Neural progenitor cell (in vitro differentiated cells): ENCODE data around the gene CCDC171. TPM values are rescaled to one million over a fixed set of nuclear protein-coding genes. Genes with fewer than 3 reads are reported as not detected.

Experiments used
- DNase-seq: peaks from one replicate; pipeline ENCODE4 v3.0.0-alpha.2; 2016; ENCODE audit warnings: low spot score
- H2AFZ ChIP-seq: fragments of 200-600 bp; sonication (generic); replicated peaks from 2 replicates; pipeline ENCODE4 v1.6.1; 2016; ENCODE audit warnings: antibody characterized with exemption
- H3F3A ChIP-seq: fragments of 200-600 bp; sonication (generic); 2 replicates; pipeline ENCODE4 v1.6.1; 2016; ENCODE audit warnings: antibody characterized with exemption, low read depth
- H3K27ac ChIP-seq: fragments of 200-600 bp; sonication (generic); 2 replicates; pipeline ENCODE4 v1.5.1; 2016; ENCODE audit warnings: mild to moderate bottlenecking
- H3K27me3 ChIP-seq: fragments of 200-600 bp; sonication (generic); 2 replicates; pipeline ENCODE4 v1.6.1; 2016; ENCODE audit warnings: mild to moderate bottlenecking, moderate library complexity
- H3K36me3 ChIP-seq: fragments of 200-600 bp; sonication (generic); 2 replicates; pipeline ENCODE4 v1.5.1; 2016
- H3K4me1 ChIP-seq: fragments of 200-600 bp; sonication (generic); 2 replicates; pipeline ENCODE4 v1.6.1; 2016; ENCODE audit warnings: mixed run types
- H3K4me2 ChIP-seq: fragments of 200-600 bp; sonication (generic); 2 replicates; pipeline ENCODE4 v1.6.1; 2016
- H3K4me3 ChIP-seq: fragments of 200-600 bp; sonication (generic); 2 replicates; pipeline ENCODE4 v1.5.1; 2016
- H3K79me2 ChIP-seq: fragments of 200-600 bp; sonication (generic); 2 replicates; pipeline ENCODE4 v1.6.1; 2016; ENCODE audit warnings: low read depth
- H3K9ac ChIP-seq: fragments of 200-600 bp; sonication (generic); 2 replicates; pipeline ENCODE4 v1.6.1; 2016
- H3K9me3 ChIP-seq: fragments of 200-600 bp; sonication (generic); 2 replicates; pipeline ENCODE4 v1.5.1; 2016; ENCODE audit warnings: low read depth
- H4K20me1 ChIP-seq: fragments of 200-600 bp; sonication (generic); 2 replicates; pipeline ENCODE4 v1.6.1; 2016; ENCODE audit warnings: low read depth
- H3K27ac Mint-ChIP-seq: 3 replicates; pipeline ENCODE4 v1.8.0; 2021; ENCODE audit warnings: mixed read lengths
- H3K27me3 Mint-ChIP-seq: 2 replicates; pipeline ENCODE4 v1.8.0; 2022; ENCODE audit warnings: low read depth, mild to moderate bottlenecking, inconsistent platforms, moderate library complexity, mixed read lengths; ENCODE audit not compliant: insufficient read depth
- H3K36me3 Mint-ChIP-seq: 3 replicates; pipeline ENCODE4 v1.8.0; 2021; ENCODE audit warnings: mixed read lengths
- H3K4me1 Mint-ChIP-seq: 3 replicates; pipeline ENCODE4 v1.8.0; 2021; ENCODE audit warnings: mixed read lengths
- H3K4me3 Mint-ChIP-seq: 3 replicates; pipeline ENCODE4 v1.8.0; 2021; ENCODE audit warnings: mild to moderate bottlenecking, moderate library complexity, mixed read lengths
- H3K9me3 Mint-ChIP-seq: 3 replicates; pipeline ENCODE4 v1.8.0; 2020; ENCODE audit warnings: mixed read lengths
- EZH2 ChIP-seq: fragments of 200-600 bp; sonication (generic); IDR thresholded peaks from 2 replicates; pipeline ENCODE4 v1.6.1; 2017; ENCODE audit warnings: antibody characterized with exemption, mild to moderate bottlenecking, moderate library complexity
- EZH2phosphoT487 ChIP-seq: fragments of 200-600 bp; sonication (generic); IDR thresholded peaks from 2 replicates; pipeline ENCODE4 v1.6.1; 2017; ENCODE audit warnings: antibody characterized with exemption
- total RNA-seq: library from RNA; depleted of rRNA; stranded (reverse); fragments of >200 nt; gene quantifications from 2 replicates; pipeline ENCODE4 v1.2.3, GENCODE V29; 2015; ENCODE audit warnings: low replicate concordance
- TF ChIP-seq, protein P1 (sequence below): fragments of 200-600 bp; sonication (generic); IDR thresholded peaks from 2 replicates; pipeline ENCODE4 v1.5.1; 2017; ENCODE audit warnings: antibody characterized with exemption, mild to moderate bottlenecking

CCDC171 gene
- total RNA-seq, 1 donor from 2014 or later, result 9.3 TPM

DNA sequence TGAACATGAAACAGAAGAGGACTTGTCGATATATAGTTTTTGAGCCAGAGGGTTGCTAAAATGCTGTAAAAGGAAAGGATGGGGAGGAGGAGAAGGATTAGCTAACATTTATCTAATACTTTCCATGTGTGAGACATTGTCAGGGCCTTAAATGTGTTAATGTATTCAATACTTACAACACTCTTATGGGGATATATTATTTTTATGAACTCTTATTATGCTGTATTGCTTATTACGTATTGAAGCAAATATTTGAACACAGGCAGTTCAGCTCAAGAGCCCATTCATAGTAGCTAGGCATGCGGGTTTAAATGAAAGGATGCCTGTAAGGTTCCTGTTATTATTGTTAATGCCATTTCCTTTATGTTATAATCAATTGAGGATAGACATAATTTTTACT, 391.5 kb downstream of the CCDC171 start:
- H2AFZ ChIP-seq, result no peak overlapping the region
- no peaks in the 10 kb centered on the region for H4K20me1 ChIP-seq
- H3K9me3 Mint-ChIP-seq, result peaks cover 3% of the 10 kb centered on the region
- H3K9me3 ChIP-seq, result no peaks in the 10 kb centered on the region
- no peak overlapping the region for H3K27ac Mint-ChIP-seq
- no peaks in the 10 kb centered on the region for H3K79me2 ChIP-seq
- DNase-seq, result no peak
- no peaks in the 10 kb centered on the region for H3K4me1 ChIP-seq
- no peaks in the 10 kb centered on the region for H3K4me1 Mint-ChIP-seq
- TF ChIP-seq EZH2 (no peak), EZH2phosphoT487 (no peak)
- TF ChIP-seq, protein P1, sequence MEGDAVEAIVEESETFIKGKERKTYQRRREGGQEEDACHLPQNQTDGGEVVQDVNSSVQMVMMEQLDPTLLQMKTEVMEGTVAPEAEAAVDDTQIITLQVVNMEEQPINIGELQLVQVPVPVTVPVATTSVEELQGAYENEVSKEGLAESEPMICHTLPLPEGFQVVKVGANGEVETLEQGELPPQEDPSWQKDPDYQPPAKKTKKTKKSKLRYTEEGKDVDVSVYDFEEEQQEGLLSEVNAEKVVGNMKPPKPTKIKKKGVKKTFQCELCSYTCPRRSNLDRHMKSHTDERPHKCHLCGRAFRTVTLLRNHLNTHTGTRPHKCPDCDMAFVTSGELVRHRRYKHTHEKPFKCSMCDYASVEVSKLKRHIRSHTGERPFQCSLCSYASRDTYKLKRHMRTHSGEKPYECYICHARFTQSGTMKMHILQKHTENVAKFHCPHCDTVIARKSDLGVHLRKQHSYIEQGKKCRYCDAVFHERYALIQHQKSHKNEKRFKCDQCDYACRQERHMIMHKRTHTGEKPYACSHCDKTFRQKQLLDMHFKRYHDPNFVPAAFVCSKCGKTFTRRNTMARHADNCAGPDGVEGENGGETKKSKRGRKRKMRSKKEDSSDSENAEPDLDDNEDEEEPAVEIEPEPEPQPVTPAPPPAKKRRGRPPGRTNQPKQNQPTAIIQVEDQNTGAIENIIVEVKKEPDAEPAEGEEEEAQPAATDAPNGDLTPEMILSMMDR, result no peak
- H3K27ac ChIP-seq, result no peak overlapping the region
- no peaks in the 10 kb centered on the region for H3K36me3 Mint-ChIP-seq
- no peak overlapping the region for H3K4me2 ChIP-seq
- no peaks in the 10 kb centered on the region for H3K36me3 ChIP-seq
- H3K4me3 ChIP-seq, result no peak overlapping the region
- H3K27me3 ChIP-seq, result no peaks in the 10 kb centered on the region
- no peaks in the 10 kb centered on the region for H3F3A ChIP-seq
- H3K27me3 Mint-ChIP-seq, result no peaks in the 10 kb centered on the region
- H3K9ac ChIP-seq, result no peak overlapping the region
- H3K4me3 Mint-ChIP-seq, result no peak overlapping the region

DNA sequence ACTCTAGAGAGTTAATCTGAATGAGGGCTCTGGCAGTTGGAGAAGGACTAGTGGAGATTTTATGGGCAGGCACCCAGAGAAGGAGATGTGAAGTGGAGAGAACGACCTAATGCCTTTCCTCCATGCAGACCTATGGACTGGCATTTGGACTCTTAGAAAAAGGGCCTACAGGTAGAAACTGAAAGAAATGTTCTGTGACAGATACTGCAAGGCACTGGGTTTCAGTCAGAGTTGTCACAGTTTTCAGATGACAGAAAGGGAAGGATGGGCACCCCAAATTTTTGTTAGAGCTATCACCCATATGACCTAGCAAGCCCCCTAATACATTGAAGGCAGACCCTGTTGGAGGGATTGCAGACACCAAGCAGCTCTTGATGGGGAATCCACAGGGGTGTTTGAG, 406.8 kb downstream of the CCDC171 start:
- Histone ChIP-seq H3K9ac (no peak overlapping the region), H3K4me1 (no peaks in the 10 kb centered on the region), H3K36me3 (no peaks in the 10 kb centered on the region), H3K27ac (no peak overlapping the region), H3F3A (no peaks in the 10 kb centered on the region), H3K27me3 (no peaks in the 10 kb centered on the region), H2AFZ (no peak overlapping the region), H4K20me1 (no peaks in the 10 kb centered on the region), H3K79me2 (no peaks in the 10 kb centered on the region), H3K4me3 (no peak overlapping the region), H3K4me2 (no peak overlapping the region), H3K9me3 (no peaks in the 10 kb centered on the region)
- H3K9me3 Mint-ChIP-seq, result no peaks in the 10 kb centered on the region
- no peak overlapping the region for H3K4me3 Mint-ChIP-seq
- DNase-seq, result no peak
- H3K36me3 Mint-ChIP-seq, result no peaks in the 10 kb centered on the region
- H3K4me1 Mint-ChIP-seq, result peaks cover 7% of the 10 kb centered on the region
- no peak overlapping the region for H3K27ac Mint-ChIP-seq
- H3K27me3 Mint-ChIP-seq, result no peaks in the 10 kb centered on the region
- no peak for TF ChIP-seq EZH2
- TF ChIP-seq, protein P1, result no peak
- no peak for TF ChIP-seq EZH2phosphoT487

DNA sequence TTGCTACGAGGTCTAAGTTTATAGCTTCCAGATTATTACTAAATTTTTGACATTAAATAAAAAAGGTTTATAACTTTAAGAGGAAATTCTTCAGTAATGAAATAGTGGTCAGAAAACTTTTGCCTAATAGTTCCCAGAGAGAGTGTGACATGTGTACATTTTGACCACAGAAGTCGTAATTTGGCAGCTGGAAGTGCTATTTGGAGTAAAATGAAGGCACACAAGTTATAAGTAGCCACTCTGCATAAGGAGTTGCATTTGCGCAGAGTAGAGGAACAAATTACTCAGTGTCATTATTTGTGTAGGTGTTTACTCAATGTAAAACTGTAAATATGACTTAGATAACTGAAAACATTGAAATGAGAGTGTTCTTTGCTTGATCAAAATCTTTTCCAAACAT, 408.4 kb downstream of the CCDC171 start:
- no peaks in the 10 kb centered on the region for H3K9me3 ChIP-seq
- no peak overlapping the region for H3K4me3 ChIP-seq
- H3K36me3 ChIP-seq, result no peaks in the 10 kb centered on the region
- H2AFZ ChIP-seq, result no peak overlapping the region
- no peaks in the 10 kb centered on the region for H3K79me2 ChIP-seq
- H3K4me1 ChIP-seq, result no peaks in the 10 kb centered on the region
- no peak overlapping the region for H3K27ac ChIP-seq
- DNase-seq, result no peak
- Mint-ChIP-seq H3K27ac (no peak overlapping the region), H3K4me1 (peaks cover 7% of the 10 kb centered on the region), H3K9me3 (no peaks in the 10 kb centered on the region), H3K27me3 (no peaks in the 10 kb centered on the region), H3K4me3 (no peak overlapping the region), H3K36me3 (no peaks in the 10 kb centered on the region)
- TF ChIP-seq, protein P1, result no peak
- TF ChIP-seq EZH2phosphoT487, result no peak
- TF ChIP-seq EZH2, result no peak
- H4K20me1 ChIP-seq, result no peaks in the 10 kb centered on the region
- H3K4me2 ChIP-seq, result no peak overlapping the region
- no peaks in the 10 kb centered on the region for H3F3A ChIP-seq
- no peaks in the 10 kb centered on the region for H3K27me3 ChIP-seq
- no peak overlapping the region for H3K9ac ChIP-seq
